Kidney glomerular epithelial cell (primary cell): ENCODE data around the gene HS6ST1.

Source experiments
- DNase-seq: peaks from one replicate; lab custom pipeline; 2025; lab: John Stamatoyannopoulos, UW

The HS6ST1 gene

GRCh38 chr2:128237911-128238697, 80.6 kb downstream of the HS6ST1 start:
- DNase-seq = no peak

- no peak for DNase-seq
Observed at GRCh38 chr2:128237081-128237534, 81.6 kb downstream of the HS6ST1 start.

- peak; percentile 23 for DNase-seq
Observed at GRCh38 chr2:128236491-128237035, 82.1 kb downstream of the HS6ST1 start.

GRCh38 chr2:128235581-128235980, 83.1 kb downstream of the HS6ST1 start:
- no peak for DNase-seq

GRCh38 chr2:128234613-128235012, 84.1 kb downstream of the HS6ST1 start:
- DNase-seq = no peak

GRCh38 chr2:128233790-128234395, 84.8 kb downstream of the HS6ST1 start:
- DNase-seq = no peak

GRCh38 chr2:128232965-128233789, 85.5 kb downstream of the HS6ST1 start:
- DNase-seq = peak; percentile 56

GRCh38 chr2:128228894-128229293, 89.8 kb downstream of the HS6ST1 start:
- no peak for DNase-seq

- no peak for DNase-seq
Observed at GRCh38 chr2:128227862-128228261, 90.8 kb downstream of the HS6ST1 start.

GRCh38 chr2:128219891-128220290, 98.8 kb downstream of the HS6ST1 start:
- no peak for DNase-seq

- no peak for DNase-seq
Observed at GRCh38 chr2:128217671-128218070, 101.0 kb downstream of the HS6ST1 start.

- no peak for DNase-seq
Observed at GRCh38 chr2:128215897-128216642, 102.6 kb downstream of the HS6ST1 start.
